NOMO-1 treated with dmso at 0.1 percent for 144 hours (cell line): ENCODE measurements around the gene CACNA2D1.
"Not testable (repeated sequence)": the region's sequence is repeated elsewhere in the genome, so short reads cannot be mapped to it uniquely, and the experiment has no call there.

Source experiments
- DNase-seq: peaks from one replicate; lab custom pipeline; 2025; ENCODE audit not compliant: unreplicated experiment; lab: John Stamatoyannopoulos, UW

CACNA2D1 gene

GRCh38 chr7:82393840-82394220 is 49.7 kb downstream of the CACNA2D1 start:
- DNase-seq = no peak

GRCh38 chr7:82393076-82393839 is 50.3 kb downstream of the CACNA2D1 start:
- no peak for DNase-seq

GRCh38 chr7:82390936-82391335 is 52.6 kb downstream of the CACNA2D1 start:
- DNase-seq = no peak

GRCh38 chr7:82389876-82390275 is 53.7 kb downstream of the CACNA2D1 start:
- no peak for DNase-seq

- no peak for DNase-seq
Measured at GRCh38 chr7:82388138-82388537, 55.4 kb downstream of the CACNA2D1 start.

GRCh38 chr7:82386571-82386970 is 57.0 kb downstream of the CACNA2D1 start:
- not testable (repeated sequence) for DNase-seq

GRCh38 chr7:82384779-82385178 is 58.8 kb downstream of the CACNA2D1 start:
- no peak for DNase-seq

GRCh38 chr7:82384051-82384464 is 59.5 kb downstream of the CACNA2D1 start:
- no peak for DNase-seq

GRCh38 chr7:82382276-82382675 is 61.3 kb downstream of the CACNA2D1 start:
- DNase-seq = no peak

- no peak for DNase-seq
Measured at GRCh38 chr7:82376739-82377138, 66.8 kb downstream of the CACNA2D1 start.

- DNase-seq = no peak
Measured at GRCh38 chr7:82375713-82376112, 67.9 kb downstream of the CACNA2D1 start.

GRCh38 chr7:82375129-82375528 is 68.4 kb downstream of the CACNA2D1 start:
- no peak for DNase-seq

- no peak for DNase-seq
Measured at GRCh38 chr7:82373926-82374635, 69.5 kb downstream of the CACNA2D1 start.

- DNase-seq = no peak
Measured at GRCh38 chr7:82364671-82365070, 78.9 kb downstream of the CACNA2D1 start.

GRCh38 chr7:82364048-82364447 is 79.5 kb downstream of the CACNA2D1 start:
- DNase-seq = no peak

GRCh38 chr7:82362129-82362706 is 81.4 kb downstream of the CACNA2D1 start:
- no peak for DNase-seq

- DNase-seq = no peak
Measured at GRCh38 chr7:82360591-82361368, 82.8 kb downstream of the CACNA2D1 start.

- DNase-seq = no peak
Measured at GRCh38 chr7:82359426-82359825, 84.2 kb downstream of the CACNA2D1 start.

GRCh38 chr7:82358923-82359322 is 84.7 kb downstream of the CACNA2D1 start:
- DNase-seq = no peak

GRCh38 chr7:82358009-82358578 is 85.5 kb downstream of the CACNA2D1 start:
- no peak for DNase-seq

GRCh38 chr7:82348251-82348650 is 95.3 kb downstream of the CACNA2D1 start:
- no peak for DNase-seq
